HG02623 (cell line): Measurements from ENCODE around the gene TTF2.
"Not testable (repeated sequence)": the region's sequence is repeated elsewhere in the genome, so short reads cannot be mapped to it uniquely, and the experiment has no call there.

Source experiments
- ATAC-seq: cut with Tn5 transposase; IDR thresholded peaks from one replicate; pipeline ENCODE4 v1.9.1; 2021; ENCODE audit warnings: moderate library complexity; ENCODE audit not compliant: unreplicated experiment

TTF2 gene

DNA sequence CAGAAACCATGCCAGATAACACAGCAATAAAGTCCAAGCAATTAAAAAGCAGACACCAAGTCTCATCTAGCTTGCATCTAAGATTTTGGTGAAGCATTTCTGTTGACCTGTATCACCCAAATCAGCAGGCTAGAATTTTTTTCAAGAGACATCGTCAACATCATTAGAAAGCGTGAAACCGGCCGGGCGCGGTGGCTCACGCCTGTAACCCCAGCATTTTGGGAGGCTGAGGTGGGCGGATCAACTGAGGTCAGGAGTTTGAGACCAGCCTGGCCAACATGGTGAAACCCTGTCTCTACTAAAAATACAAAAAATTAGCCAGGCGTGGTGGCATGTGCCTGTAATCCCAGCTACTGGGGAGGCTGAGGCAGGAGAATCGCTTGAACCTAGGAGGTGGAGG lies 59.0 kb downstream of the TTF2 start:
- ATAC-seq, result not testable (repeated sequence)

DNA sequence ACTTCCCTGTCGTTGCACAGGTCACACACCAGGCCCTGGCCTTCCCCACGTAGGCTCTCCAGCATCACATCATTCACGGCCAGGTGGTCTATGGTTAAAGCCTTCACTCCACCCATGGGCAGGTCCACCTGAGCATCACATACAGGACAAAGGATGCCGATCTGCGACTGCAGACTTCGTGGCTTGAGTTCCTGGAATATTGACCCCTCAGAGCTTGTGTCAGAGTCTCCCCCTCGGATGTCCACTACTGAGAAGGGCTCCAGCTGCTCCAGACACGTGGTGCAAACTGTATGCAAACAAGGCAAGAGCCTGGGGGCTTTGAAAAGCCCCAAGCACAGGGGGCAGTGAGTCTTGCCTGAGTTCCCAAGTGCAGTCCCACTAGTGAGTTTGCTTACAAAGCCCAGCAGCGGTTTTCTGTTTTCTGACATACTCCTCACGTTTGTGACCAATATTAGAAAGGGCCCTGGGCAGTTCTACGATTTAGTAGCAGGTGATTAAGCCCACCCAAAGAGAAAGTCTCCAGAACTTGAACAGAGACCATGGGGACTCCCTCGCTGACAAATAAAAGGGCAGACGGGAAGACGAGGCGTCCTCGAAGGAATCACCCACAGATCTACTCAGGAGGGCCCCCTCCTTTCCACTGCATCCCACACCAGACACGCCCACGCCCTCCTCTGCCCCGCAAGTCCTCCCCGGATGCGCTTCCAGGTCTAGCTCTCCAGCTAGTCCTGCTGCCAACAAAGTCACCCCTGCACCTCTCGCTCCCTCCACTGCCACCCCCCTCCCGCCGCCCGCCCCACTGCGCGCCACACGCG lies 60.9 kb downstream of the TTF2 start:
- peak; percentile 2 for ATAC-seq

DNA sequence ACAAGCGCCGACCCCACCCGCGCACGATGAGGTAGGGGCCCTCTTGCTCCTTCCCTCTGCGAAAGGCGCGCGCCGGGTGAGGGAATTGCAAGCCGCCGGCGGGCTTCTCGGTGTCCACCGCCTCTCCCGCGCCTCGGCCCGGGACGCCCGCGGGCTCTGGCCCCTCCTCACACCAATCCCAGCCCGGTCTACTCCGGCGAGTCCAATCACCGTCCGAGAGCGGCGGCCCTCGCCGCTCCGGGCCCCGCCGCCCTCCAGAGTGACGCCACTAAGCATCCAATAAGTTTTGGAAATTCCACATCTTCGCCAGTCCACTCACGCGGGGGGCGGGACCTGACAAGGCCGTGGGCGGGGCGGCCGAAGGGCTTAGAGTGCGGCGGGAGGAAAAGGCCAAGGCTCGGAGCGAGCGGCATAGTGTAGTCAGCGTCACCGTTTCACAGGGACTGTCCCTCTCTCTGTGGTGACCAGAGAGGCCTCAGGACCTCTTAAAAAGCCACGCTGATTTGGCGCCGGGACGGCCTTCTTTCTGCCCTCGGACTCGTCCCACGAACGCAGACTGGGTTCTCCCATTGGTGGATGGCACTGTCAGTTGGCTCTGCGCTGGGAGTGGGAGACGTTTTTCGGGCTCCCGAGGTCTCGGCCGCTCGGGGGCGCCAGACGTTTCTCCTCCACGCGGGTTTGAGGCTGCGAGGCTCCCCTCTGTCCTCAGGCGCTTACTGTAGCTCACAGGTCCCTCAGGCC lies 61.6 kb downstream of the TTF2 start, which contains the start of gene TRIM45:
Gene TRIM45 (minus strand): TSS at position 161 of the 741 bp plus-strand sequence. CDS start 548 bp downstream, outside the sequence.
- peak; percentile 91 for ATAC-seq

DNA sequence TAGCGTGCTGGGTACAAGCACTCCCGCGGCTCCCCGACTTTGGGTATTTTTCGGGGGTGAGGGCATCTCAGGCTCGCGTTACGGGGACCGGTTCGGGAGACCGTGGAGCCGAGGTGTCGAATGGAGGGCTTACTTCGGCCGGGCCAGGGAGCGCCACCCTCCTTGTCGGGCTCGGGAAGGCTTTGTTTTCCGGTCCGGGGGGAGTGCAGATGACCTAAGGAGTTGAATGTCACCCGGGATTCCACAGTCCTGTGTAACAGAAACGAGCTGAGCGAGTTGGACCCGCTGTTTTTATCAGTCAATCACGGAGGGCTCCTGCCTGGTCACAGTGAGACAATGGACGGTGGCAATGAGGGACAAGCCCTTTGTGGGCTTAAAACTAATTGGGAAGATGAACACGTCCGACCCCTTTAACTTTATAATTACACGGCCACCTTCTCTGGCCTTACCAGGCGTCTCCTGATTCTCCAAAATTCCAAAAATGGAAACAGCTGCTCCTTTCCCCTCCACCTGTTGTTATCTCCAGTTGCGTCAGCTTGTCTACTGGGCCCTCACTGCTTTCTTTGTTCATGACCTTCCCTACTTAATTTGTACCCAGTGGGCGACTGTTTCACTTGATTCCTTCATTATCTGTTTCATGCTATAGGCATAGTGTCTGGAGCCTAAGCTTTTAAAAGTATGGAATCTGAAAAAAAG lies 62.4 kb downstream of the TTF2 start:
- no peak for ATAC-seq

DNA sequence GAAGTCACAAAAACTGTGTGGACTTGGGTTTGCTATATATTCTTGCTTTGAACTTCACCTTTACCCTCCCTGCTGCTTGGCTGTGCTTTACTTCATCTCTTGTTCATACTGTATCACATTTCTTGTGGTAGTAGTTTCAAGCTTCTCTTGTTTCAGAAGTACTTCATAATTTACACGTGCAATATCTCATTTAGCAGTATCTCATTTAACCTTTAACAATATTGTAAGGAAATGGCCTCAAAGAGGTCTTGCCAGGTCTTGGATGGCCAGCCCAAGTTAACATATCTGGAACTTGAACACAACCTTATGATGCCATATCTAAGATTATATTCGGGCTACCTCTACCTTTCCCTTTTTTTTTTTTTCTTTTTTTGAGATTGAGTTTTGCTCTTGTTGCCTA lies 63.1 kb downstream of the TTF2 start:
- ATAC-seq, result no peak

DNA sequence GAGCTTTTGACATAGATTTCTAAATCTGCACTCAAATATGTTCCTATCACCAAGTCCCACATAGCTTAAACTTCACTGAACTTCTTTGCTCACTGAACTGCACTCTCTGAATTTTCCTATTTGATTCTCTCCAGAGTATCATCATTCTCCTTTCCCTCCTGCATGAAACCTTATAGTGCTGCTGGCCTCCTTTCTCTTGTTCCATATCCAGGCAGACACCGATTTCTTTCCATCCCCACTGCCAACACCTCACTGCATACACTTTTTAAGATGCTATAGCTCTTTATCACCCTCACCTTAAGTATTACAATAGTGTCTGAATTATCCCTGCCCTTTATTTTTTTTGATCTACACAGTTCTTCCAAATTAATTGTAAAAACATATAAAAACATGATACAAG lies 64.5 kb downstream of the TTF2 start:
- ATAC-seq, result no peak

DNA sequence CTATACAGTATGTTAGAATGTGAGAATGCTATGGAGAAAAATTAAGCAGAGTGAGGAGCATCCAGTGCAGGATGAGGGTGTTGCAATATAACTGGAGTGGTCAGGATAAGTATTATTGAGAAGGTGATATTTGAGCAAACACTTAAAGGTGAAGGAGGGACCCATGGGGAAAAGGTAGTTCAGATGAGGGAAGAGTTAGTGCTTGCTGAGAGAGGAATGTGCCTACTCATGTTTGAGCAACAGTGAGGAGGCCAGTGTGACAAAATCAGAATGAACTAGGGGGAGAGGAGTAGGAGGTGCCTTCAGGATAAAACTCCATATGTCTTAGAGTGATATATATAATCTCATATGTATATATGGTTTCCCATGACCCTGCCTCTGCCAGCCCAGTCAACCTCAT lies 67.7 kb downstream of the TTF2 start:
- no peak for ATAC-seq

DNA sequence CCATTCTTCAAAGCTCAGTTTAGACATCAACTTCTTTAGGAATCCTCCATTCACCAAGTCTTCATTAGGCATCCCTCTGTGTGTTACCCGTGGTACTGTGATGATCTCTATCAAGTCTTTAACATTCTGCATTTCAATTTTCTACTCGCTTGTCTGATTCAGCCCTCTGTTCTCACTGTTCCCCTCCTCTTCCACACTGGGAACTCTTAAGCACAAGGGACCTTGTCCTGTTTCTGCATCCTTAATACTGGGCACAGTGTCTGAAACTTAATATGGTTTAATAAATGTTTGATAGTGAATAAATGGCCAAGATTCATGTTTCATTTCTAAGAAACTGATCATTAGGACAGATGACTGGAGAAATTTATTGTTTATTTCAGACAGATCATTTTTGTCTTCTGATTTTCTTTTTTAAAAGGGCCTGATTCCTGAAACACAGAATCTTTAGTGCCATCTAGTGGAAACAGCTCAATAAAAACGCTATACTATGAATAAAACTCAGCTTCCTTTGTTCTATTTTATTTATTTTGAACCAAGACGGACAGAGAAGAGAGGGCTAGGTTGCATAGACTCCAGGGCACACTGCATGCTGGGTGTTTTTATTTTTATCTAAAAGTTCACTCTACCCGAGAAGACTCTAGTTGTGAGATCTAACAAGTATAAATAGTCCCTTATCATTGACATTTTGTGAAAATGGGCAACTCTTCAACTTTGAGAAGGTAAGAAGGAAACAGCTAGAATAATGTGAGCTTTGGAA lies 68.4 kb downstream of the TTF2 start:
- ATAC-seq, result no peak

DNA sequence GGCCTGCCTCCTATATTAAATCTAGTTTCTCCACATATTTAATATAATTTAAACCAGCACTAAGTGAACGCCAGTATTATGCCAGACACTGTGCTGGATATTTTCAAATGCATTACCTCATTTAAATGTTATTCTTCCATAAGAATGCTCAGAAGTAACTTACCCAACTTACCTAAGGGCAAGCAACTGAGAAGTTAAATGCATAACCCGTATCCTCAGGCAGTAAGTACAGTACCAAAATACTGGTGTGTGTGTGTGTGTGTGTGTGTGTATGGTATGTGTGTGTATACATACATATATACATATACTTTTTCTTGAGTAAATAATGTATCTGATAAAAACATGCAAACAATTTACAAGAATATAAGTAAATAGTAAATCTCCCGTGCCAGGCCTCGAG lies 70.4 kb downstream of the TTF2 start:
- ATAC-seq, result no peak

DNA sequence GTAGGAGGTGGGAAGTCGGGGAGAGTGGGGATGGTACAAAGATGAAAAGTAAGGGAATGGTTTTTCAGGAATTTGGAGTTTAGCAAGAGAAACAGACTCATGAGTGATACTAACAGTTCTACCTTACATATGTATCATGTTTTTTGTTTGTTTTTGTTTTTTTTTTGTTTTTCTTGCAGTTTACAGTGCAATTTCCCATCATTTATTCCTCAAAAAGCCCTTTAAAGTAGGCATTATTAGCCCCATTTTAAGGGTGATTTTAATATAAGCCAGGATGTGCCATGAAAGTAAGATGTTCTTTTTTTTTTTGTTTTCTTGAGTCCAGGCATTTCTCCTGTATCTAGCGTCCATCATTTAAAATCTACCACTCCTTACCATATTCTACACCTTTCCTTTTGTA lies 75.2 kb downstream of the TTF2 start:
- ATAC-seq, result no peak

DNA sequence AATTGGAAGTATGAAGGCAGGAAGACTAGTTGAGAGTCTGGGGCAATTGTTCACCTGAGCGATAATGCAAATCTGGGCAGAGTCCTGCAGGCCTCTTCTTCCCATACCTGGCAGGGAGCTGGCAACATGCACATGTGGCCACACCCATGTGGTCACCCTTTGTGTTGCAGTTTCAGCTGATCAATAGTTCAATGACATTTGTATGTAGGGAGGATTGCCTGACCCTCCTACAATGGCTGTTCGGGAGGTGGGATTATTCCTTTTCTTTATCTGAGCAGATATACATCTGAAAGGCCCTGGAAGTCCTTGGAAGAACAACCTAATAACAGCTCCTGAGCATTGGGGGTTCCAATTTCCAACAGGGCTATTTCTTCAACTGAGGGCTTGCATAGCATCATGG lies 76.6 kb downstream of the TTF2 start:
- no peak for ATAC-seq

DNA sequence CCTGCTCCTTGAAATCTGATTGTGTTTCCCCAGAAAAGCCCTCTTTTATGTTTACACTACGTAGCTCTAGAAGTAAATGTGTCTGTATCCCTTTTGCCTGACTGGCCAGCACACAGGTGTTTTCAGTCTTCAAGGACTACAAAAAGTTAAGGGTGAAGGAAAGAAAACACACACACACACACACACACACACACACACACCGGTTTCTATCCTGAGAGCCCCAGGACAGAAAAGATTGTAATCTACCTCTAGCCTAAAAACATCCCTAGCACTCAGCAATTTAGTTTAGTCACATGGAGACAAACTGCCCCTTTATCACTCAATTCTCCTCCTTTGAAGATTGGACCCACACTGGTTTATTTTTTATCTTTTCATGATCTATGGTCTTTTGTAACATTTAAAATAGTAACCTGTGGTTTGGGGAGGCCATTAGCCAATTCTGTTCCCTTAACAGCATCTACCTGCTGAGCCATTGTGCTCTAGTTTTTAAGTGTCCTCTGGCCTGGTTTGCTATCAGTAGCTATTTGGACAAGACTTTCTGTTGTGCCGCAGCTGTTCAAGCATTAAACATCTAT lies 77.2 kb downstream of the TTF2 start:
- no peak for ATAC-seq

DNA sequence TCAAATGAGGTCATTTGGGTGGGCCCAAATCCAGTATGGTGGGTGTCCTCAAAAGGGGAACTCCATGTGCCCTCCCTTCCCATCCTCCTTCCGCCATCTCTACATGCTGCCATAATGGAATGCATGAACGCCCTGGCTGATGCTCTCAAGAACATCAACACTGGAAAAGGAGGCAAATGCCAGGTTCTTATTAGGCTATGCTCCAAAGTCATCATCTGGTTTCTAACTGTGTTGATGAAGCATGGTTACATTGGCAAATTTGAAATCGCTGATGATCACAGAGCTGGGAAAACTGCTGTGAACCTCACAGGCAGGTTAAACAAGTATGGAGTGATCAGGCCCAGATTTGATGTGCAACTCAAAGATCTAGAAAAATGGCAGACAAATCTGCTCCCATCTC lies 78.0 kb downstream of the TTF2 start:
- no peak for ATAC-seq

DNA sequence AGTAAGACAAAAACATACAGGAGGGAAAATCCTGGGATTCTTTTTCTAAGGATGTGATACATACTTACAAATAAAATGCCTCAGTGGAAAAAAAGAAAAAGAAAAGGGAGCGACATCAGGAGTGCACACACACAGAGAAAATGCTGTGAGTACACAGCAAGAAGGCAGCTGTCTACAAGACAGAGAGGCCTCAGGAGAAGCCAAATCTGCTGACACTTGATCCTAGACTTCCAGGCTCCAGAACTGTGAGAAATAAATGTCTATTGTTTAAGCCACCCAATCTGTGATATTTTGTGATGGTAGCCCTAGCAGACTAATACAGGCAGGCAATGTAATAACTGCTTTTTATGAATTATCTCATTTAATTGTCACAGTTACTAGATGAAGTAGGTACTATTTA lies 78.4 kb downstream of the TTF2 start:
- no peak for ATAC-seq

DNA sequence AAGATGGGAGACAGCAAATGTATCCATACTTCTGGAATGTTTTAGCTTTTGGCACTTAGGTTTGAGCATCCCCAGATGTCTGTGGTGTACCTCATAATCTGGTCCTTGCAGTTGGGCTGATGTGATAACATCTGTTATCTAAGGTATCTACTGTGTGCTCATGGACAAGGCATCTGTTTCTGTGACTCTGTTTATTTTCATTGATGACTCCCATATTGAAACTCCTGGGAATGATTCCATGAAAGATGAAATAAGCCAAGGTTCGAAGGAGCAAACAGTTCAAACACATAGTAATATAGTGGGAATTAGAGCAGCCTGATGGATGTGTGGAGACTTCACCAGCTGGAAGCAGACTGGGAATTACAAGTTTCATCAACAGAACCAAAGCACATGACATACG lies 82.1 kb downstream of the TTF2 start:
- no peak for ATAC-seq

DNA sequence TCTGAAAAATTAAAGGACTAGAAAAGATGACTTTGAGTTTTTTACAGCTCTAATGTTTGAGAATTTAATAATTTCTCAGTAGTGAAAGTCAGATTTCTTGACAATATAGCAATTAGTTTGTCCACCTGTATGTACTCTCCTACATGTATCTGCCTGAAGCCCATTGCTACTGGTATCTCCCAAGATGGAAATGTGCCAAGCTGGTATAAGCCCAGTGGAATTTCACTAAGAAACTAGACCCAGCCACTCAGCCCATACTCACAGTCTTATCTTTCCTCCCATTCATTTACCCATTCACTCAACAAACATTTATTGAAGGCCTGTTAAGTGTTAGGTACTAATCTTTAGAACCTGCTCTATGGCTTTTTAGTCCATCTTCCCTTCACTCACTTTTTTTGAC lies 83.0 kb downstream of the TTF2 start:
- no peak for ATAC-seq

DNA sequence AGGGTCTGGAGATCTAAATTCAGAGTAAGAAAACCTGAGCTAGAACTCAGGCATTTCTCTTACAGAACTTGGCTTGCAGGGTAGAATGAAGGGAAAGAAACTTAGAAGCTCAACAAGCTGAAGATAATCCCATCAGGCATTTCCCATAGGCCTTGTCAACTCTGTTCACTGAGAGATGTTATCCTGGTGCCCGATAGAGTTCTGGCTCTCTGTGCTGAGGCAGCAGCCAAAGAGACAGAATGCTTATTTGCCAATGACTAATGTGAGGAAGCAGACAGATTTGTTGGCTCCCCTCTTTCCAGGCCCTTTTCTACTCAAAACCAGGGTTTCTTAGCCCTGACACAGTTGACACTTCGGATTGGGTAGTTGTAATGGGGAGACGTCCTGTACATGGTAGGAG lies 83.7 kb downstream of the TTF2 start:
- no peak for ATAC-seq

DNA sequence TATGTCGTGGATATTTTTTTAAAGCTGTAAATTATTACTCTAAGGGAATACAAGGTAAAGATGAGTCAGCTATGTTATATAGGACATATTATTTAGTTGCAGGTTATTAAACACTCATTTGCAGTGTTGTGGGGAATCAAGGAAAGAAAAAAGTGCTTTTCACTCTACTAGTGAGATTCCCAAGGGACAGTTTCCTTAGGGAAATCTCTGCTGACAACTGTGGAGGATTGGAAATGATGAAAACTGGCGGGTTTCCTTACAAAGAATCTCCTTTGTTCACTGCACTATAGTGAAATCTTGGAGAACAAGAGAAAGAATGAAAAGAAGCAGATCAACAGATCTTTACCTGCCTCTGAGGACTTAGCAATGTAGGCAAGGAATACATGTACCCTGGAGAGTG lies 85.9 kb downstream of the TTF2 start:
- no peak for ATAC-seq

DNA sequence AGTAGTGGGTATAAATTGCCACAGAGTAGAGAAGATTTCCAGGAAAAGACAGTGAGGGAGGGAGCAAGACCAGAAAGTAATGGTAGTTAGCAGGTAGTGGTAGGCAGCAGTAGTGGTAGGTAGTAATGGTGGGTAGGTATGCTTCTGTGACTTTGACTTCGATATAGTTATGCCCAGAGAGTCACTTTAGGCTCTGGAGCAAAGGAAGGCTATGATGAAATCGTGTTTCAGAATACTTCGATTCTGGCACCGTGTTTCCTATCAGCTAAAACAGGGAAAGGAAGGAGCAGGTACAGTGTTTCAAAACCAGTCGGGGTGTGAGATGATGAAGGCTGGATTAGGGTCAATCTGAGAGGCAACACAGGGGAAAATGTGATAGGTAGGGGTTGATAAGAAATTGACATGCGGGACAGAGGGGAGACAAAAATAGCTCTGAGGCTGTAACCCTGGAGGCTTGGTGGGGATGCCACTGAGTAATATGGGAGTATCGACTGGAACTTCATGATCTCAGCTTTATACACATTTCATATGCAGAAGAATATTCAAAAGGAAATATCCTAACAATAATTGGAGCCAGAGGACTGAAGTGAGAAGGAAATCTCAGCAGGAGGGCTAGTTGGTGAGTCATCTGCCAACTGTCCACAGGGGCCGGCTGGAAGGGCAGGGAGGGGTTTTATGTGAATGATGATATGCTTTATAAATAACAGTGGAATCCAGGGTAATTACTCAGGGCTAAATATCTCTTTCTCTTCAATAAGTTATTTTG lies 86.6 kb downstream of the TTF2 start:
- ATAC-seq, result no peak

DNA sequence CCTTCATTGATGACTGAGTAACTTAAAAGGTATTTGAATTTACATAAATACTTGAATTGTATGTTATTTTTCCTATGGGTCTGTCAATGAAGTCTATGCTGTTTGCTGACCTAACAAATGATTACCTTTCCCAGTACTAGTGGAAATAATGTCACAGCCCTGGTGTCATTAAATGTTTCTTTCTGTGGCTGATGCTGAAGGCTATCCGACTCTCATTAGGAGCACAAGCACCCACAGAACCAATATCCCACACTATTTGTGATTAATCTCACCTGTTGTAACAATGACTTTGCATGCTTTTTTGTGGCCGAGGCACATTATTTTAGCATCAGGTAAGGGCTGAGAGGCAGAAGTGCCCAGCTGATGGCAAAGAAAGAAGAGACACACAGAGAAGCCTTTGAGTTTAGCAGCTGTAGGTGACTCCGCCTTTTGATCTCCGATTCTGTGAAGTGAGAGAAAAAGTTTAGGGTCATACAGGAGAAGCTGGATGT lies 87.3 kb downstream of the TTF2 start:
- no peak for ATAC-seq
